Stimulated activated CD8-positive, alpha-beta memory T cell treated with anti-CD3 and anti-CD28 coated beads, Interleukin-7, amount 100 ng/mL, for 24 hours (primary cell): ENCODE data around the gene CDC25A.
"Not testable (repeated sequence)": the region's sequence is repeated elsewhere in the genome, so short reads cannot be mapped to it uniquely, and the experiment has no call there.

ENCODE experiments used
- DNase-seq: peaks from one replicate; pipeline ENCODE4 v3.0.0-alpha.2; 2020; ENCODE audit warnings: low read depth

CDC25A gene

DNA sequence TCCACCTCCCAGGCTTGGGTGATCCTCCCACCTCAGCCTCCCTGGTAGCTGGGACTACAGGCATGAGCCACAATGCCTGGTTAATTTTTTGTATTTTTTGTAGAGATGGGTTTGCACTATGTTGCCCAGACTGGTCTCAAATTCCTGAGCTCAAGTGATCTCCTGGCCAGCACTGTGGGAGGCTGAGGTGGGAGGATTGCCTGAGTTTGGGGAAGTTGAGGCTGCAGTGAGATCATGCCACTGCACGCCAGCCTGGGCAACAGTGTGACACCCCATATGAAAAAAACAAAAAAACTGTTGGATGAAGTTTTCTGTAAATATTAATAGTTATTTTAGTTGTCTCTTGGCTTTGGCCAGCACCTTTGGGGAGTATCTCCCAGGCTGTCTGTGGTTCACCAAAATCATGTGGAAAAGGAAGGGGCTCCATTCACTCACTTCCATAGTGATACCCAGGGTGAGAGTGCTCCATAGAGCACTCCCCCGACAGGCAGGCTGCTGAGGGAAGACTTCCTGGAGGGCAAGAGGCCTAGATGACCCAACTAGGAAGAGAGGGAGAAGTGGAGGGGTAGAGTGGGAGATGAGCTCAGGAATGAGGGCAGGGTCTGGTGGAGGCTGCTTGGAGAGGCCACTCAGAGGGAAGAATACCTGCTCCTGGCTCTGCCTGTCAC, 47.1 kb downstream of the CDC25A start:
- DNase-seq, result no peak

DNA sequence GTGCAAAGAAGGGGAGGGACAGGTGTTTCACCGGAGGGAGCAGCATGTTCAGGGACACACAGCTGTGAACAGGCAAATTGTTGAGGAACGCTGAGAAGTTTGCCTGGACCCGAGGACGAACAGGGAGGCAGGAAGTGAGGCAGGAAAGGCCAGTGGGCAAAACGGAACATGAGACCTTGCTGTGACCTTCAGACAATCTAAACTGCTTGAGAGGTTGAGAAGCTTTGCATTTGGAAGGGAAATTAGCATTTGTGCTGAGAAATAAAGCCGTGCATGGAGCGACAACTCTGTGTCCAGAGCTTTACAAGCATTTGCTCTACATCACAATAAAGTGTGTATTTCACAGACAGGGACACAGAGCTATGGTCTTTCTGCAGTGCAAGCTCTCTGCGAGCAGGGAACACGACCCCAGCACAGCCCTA, 47.9 kb downstream of the CDC25A start:
- no peak for DNase-seq

DNA sequence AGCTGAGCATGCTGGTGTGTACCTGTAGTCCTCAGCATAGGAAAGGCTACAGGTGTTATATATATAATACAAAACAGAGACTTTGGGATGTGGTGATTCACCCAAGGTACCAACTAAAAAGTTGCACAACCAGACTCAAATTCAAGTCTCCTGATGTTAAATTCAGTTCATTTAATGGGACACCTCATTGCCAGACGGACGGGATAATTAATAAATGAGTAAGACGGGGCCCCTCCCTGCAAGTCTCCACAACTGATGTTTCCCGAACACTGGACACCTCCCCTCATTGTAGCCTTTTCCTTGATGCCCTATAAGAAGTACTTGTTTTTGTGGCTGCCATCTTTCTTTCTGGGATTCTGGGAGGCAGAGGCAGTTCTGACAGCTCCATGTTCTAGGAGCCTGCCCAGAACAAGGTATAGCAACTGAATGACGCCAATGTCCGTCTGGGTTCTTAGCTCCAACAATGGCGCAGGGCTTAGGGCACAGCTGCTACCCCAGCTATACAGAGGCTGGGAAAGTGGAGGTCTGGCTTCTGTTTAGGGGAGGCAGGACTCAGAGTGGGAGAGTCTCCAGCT, 50.7 kb downstream of the CDC25A start:
- DNase-seq, result no peak

DNA sequence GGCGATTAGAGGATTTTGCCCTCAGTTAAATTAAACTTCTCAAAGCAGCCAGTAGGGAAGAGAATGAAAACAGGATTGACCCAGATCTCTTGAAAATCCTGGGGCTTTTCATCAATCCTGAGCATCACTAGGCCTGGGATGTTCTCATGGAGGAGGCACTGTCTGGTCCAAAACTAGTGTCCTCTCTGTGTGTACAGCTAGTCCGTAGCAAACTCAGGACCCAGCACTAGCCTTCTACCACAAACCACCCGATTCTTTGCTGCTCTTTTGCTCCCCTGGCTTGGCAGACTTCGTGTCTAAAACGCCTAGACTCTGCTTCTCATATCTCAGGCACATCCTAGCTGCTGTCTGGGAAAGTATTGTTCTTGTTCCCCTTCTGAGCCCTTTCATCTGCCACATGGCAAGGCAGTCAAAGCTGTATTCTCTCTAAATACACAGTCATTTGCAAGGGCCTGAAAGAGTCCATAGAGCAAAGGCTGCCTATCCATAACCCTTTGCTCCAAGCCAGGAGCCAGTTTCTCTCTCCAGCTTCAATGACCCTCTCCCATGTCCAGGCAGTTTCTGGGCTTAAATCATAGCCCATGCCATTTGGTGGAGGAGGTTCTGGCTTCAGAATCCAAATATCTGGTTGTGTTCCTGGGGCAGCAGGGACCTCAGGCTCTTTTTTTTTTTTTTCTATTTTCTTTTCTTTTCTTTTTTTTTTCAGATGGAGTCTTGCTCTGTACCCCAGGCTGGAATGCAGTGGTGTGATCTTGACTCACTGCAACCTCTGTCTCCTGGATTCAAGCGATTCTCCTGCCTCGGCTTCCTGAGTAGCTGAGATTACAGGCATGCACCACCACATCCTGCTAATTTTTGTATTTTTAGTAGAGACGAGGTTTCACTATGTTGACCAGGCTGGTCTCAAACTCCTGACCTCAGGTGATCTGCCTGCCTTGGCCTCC, 52.4 kb downstream of the CDC25A start:
- no peak for DNase-seq

DNA sequence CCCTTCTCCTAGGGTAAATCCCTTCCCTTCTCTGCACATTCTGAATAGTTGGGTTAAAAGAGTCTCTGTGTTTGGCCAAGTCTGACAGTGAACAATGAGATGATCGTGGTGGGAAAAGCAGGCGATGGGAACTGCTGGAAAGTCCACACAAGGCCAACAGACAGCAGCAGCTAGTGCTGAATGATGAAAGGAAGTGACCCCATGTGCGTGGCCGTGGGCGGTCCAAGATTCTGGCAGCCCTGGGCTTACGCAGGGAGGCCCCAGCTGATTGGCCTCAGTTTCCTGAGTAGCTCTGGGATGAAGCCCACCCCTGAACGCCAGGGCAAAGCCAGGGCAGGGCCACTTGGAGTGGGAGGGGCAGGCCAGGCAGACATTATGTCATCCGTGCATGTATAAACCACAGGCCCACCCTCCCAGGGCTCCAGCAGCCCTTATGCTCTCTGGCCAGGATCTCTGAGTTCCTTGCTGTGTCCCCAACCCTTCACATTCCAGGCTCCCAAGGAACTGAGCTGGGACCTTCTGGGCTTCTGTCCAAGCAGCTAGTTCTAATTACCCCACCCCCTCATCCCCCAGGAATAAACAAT, 57.8 kb downstream of the CDC25A start:
- no peak for DNase-seq

DNA sequence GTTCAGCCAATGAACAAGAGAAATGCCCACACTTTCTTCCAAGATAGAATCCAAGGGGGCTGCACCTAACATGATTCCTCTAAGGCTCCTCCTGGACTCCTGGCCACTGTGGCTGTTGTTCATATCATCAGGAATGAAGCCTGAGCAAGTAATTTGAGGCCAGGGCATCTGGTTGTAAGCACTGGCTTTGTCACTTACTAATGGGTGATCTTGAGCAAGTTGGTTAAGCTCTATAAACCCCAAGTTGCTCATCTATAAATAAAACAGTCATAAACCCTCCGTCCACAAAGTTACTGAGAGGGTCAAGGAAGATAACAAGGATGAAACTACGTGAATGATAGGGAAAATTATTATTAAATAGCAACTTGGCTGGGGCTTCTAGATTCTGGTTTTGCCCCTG, 58.3 kb downstream of the CDC25A start:
- no peak for DNase-seq

DNA sequence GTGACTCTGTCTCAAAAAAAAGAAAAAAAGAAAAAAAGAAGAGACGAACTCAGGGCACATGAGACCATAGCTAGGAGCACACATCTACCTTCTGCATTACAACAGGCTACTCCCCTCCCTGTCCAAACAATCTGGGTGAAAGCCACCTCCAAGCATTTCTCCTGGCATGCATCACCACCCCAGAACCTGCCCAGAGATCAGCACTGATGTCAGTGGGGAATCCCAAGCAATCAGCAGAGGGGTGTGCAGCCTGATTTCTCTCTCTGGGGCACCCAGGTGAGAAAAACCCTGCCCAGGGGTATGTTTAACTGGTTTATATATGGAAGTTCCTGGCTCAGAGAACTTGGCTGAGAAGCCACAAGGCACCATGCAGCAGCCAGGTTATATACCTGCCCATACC, 59.4 kb downstream of the CDC25A start:
- DNase-seq, result no peak

DNA sequence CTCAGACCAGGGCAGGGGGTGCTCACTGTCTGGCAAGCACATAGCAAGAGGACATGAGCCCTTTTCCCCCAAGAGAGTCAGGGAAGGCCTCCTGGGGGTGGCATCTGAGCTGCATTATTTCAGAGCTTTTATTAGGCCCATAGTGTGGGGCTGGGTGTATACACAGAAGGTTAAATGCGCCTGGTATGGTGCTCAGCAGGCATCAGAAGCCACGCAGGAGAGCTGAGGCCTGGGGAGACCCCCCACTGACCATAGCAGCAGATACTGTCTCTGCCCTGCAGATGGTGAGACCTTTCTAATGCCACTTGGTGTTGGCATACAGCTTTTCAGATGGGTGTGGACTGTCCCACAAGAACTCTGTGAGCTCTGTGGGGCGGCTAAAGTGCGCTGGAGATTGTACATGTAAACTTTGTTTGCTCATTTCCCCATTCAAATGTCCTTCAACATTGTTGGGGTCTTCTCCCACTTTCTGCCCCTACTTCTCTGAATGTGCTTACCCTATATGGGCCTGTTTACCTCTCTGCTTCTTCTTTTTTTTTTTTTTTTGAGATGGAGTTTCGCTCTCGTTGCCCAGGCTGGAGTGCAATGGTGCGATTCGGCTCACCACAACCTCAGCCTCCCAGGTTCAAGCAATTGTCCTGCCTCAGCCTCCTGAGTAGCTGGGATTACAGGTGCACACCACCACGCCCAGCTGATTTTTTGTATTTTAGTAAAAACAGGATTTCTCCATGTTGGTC, 62.2 kb downstream of the CDC25A start:
- no peak for DNase-seq

DNA sequence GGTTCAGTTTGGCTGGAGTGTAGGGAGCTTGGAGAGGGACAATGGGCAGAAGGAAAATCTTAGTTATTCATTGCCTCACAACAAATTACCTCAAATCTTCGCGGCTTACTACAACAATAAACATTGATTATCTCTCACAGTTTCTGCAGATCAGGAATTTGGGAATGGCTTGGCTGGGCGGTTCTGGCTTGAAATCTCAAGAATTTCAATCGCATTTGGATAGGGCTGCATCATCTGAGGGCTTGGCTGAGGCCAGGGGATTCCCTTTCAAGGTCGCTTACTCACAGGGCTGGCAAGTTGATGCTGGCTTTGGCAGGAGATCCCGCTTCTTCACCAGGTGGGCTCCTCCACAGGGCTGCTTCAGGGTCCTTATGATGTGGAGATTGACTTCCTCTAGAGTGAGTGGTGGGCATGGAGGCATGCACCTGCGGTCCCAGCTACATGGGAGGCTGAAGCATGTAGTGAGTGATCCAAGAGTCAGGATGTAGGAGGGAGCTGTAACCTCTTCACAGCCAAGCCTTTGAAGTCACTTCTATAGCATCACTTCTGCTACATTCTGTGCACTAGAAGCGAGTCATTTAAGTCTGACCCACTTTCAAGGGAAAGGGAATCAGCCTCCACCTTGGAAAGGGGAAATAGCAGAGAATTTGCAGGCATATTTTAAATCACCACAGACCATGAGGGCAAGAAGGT, 63.1 kb downstream of the CDC25A start:
- no peak for DNase-seq

DNA sequence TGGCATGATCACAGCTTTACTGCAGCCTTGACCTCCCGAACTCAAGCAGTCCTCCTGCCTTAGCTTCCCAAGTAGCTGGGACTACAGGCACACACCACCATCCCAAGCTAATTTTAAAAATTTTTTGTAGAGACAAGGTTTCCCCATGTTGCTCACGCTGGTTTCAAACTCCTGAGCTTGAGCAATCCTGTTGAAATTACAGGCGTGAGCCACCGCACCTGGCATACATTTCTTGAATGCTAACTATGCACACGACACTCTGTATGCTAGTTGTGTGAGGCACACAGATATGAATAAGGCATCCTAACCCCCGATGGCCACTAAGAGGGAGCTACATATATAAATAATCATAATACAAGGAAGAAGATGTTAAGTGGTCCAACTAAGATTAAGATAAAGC, 64.9 kb downstream of the CDC25A start:
- no peak for DNase-seq

DNA sequence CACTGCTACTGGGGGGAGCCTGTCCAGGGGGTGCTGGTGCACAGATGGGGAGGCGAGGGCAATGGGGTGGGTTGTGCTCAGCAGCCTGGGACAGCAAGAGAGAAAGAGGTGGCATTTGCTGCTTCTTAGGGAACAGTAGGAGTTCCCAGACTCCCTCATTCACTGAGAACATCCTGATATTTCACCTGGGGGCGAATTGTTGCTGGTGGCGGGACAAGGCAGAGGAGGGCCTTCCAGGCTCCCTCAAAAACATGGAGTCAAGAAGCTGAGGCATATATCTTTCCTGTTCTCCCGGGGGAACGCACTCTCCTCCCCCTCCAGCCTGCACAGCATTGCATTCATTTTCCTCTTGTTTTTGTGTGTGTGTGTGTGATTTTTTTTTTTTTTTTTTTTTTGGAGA, 65.7 kb downstream of the CDC25A start:
- DNase-seq, result no peak

DNA sequence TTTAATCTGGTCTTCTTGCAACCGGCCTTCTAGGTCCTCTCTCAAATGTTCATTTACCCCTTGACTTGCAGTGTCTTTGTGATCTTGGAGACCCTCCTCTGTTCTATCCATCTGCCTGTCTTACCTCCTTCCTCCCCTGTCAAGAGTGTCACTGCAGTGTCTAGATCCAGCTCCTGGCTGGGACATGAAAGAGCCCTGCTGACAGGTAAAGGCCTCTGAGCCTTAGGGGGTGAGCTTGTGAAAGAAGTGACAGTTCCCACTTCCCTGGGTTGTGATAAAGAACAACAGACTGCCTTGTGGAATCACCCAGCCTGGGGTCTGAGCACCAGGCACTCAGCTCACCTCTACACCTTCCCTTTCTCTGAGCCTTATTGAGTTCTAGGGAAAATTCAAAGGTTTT, 68.0 kb downstream of the CDC25A start:
- DNase-seq, result no peak

DNA sequence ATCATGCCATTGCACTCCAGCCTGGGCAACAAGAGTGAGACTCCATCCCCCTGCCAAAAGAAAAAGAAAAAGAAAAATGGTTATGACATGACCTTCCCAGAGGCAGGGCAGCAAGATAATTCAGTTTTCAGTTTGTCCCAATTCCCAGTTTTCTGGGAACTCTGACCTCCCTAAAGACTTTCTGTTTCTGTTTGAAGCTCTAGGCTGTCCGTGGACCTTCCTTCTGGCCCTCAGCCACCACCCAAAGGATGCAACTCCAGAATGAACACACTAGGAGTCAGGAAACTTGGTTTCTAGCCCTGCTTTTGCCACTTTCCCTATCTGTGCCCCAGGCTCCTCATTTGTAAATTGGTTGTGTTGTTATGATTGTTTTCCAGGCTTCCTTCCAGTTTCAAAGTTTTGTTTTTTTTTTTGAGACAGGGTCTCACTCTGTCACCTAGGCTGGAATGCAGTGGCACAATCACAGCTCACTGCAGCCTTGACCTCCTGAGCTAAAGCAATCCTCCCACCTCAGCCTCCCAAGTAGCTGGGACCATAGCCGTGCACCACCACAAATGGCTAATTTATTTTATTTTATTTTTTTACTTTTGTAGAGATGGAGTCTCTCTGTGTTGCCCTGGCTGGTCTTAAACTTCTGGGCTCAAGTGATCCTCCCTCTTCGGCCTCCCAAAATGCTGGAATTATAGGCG, 68.6 kb downstream of the CDC25A start:
- DNase-seq, result no peak

DNA sequence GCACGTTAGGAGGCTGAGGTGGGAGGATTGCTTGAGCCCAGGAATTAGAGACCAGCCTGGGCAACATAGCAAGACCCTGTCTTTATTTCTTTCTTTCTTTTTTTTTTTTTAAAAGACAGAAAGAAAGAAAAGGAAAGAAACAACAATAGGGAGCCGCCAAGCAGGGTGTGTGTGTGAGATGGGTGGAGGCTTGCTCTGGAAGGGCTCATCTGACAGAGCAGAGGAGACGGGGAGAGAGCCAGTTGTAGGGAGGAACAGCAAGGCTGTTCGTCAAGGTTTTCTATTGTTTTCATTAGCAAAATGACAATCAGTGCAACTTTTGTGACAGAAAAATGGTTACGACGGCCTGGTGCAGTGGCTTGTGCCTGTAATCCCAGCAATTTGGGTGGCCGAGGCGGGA, 69.3 kb downstream of the CDC25A start:
- DNase-seq, result no peak

DNA sequence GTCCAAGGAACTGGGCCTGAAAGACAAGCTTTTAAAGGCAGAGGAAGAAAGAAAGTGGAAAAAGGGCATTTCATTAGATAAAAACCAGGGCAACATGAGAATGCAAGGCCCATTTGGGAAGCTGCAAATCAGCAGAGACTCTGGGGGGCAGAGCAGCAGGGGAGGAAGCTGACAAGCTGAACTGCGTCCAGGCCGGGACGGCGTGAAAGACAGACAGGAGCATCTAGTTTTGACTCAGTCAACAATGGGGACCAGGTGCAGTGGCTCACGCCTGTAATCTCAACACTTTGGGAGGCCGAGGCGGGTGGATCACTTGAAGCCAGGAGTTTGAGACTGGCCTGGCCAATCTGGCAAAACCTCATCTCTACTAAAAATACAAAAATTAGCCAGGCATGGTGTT, 69.9 kb downstream of the CDC25A start:
- DNase-seq, result no peak

DNA sequence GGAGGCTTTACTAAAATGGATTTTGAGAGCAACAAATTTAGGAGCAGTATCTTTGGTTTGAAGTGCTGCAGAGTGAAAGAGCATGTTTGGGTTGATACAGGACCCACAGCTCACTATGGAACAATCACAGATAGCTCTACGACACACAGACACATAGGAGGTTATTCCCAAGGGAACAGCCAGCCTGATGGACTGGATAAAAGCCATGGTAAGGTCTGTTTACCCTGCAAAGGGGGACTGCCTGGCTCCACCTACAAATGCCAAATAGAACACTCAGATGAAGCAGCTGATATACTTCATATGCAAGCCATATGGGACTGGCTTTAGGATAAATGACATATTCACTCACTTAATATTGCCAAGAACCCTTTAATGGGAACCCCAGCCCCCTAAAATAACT, 75.4 kb downstream of the CDC25A start:
- no peak for DNase-seq

DNA sequence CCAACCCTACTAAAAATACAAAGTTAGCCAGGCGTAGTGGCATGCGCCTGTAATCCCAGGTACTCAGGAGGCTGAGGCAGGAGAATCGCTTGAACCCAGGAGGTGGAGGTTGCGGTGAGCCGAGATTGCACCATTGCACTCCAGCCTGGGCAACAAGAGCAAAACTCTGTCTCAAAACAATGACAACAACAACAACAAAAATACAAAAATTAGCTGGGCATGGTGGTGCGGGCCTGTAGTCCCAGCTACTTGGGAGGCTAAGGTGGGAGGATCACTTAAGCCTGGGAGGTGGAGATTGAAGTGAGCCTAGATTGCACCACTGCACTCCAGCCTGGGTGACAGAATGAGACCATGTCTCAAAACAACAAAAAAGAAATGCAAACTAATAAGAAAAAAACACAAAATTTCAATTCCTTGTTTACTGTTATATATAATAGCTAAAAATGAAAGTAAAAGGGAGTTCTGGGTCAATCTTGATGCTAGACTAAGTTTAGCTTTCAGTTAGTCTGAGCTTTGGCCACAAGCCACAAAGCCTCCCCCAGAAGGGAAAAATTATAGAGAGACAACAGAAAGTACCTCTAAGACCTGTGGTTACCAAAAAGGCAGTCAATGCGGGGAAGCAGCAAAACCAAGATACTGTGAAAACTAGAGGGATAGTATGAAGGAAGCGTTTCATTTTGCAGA, 76.0 kb downstream of the CDC25A start:
- DNase-seq, result not testable (repeated sequence)

DNA sequence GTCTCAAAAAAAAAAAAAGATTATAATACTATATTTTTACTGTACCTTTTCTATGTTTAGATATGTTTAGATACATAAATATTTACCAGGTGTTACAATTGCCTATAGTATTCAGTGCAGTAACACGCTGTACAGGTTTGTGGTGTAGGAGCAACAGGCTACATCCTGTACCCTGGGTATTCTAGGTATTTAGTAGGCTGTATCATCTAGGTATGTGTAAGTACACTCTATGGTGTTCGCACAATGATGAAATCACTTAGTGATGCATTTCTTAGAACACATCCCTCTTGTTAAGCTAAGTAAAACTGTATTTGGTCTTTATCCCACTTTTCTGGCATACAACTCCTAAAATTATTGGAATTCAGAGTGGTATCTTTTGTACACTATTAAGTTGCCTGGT, 77.8 kb downstream of the CDC25A start:
- DNase-seq, result no peak

DNA sequence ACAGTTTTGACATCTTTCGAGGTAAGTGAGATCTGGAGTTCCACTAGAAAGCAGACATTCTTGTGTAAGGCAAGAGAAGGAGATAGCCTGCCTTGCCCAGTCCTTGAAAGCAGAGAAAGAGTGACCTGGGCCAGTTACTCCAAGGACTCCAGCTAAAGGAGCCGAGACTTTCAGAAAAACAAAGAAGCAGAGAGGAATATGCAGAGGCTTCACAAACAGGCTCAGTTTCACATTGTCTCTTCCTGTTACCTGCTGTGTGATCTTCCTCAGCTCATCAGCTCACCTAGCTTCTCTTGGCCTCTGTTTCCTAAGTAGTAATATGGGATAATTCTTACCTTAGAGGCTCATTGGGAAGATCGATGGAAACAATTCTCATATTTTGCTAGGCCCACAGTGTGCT, 81.0 kb downstream of the CDC25A start:
- no peak for DNase-seq
